K562 (cell line): ENCODE results near the gene PHLDB2. TPM values are rescaled to one million over a fixed set of nuclear protein-coding genes. Genes with fewer than 3 reads are reported as not detected.

Source experiments
- E2F6 ChIP-seq, 2 experiments: IDR thresholded peaks; 2 replicates each; pipeline ENCODE4 v1.6.1; 2011; ENCODE audit warnings: borderline replicate concordance in 1 of 2, control low read depth in 1 of 2, low read depth in 1 of 2, low read length in 1 of 2, mild to moderate bottlenecking in 1 of 2, mixed read lengths in 1 of 2, moderate library complexity in 1 of 2; ENCODE audit not compliant: insufficient read depth in 1 of 2, insufficient read length in 1 of 2, poor library complexity in 1 of 2, severe bottlenecking in 1 of 2; ENCODE audit errors: extremely low read depth in 1 of 2
- EP400 ChIP-seq: fragments of 450-650 bp; IDR thresholded peaks from 2 replicates; pipeline ENCODE4 v1.6.1; 2017; ENCODE audit warnings: antibody characterized with exemption, mild to moderate bottlenecking, moderate library complexity
- FOXM1 ChIP-seq, 2 experiments: fragments of 450-650 bp in 1 of 2; sonication (generic) in 1 of 2; formaldehyde crosslinking in 1 of 2; IDR thresholded peaks; 2 replicates each; pipeline versions ENCODE4 v1.6.1 to v1.9.0; 2017 to 2022; ENCODE audit warnings: low read depth in 2 of 2, mild to moderate bottlenecking in 2 of 2, missing genetic modification reagents in 1 of 2, moderate library complexity in 1 of 2
- HDAC1 ChIP-seq, 2 experiments: fragments of 450-650 bp; IDR thresholded peaks; 2 replicates each; pipeline ENCODE4 v1.6.1; 2016 to 2017; ENCODE audit warnings: inconsistent platforms in 1 of 2, mild to moderate bottlenecking in 1 of 2, moderate library complexity in 1 of 2
- HDAC3 ChIP-seq: fragments of 450-650 bp; IDR thresholded peaks from 2 replicates; pipeline ENCODE4 v1.6.1; 2018; ENCODE audit warnings: borderline replicate concordance, mild to moderate bottlenecking, moderate library complexity; ENCODE audit not compliant: partially characterized antibody
- HNRNPH1 ChIP-seq: fragments of 200-400 bp; formaldehyde crosslinking; optimal IDR thresholded peaks from 2 replicates; pipeline ENCODE3; 2017; ENCODE audit warnings: low read depth, mild to moderate bottlenecking, low read length, moderate library complexity
- MAFF ChIP-seq: IDR thresholded peaks from 2 replicates; pipeline ENCODE4 v1.6.1; 2012; ENCODE audit warnings: low read length, improper control_type of control experiment
- MTA3 ChIP-seq: fragments of 450-650 bp; formaldehyde crosslinking; IDR thresholded peaks from 2 replicates; pipeline ENCODE4 v1.6.1; 2017; ENCODE audit warnings: mild to moderate bottlenecking, borderline replicate concordance
- MXD1 ChIP-seq: fragments of 250-450 bp; sonication (Bioruptor Pico); IDR thresholded peaks from 2 replicates; pipeline ENCODE4 v1.8.0; 2021; ENCODE audit warnings: borderline replicate concordance, mild to moderate bottlenecking, moderate library complexity; ENCODE audit not compliant: poor library complexity, severe bottlenecking
- MXI1 ChIP-seq: IDR thresholded peaks from 2 replicates; pipeline ENCODE4 v1.6.1; 2011; ENCODE audit warnings: low read depth, mild to moderate bottlenecking, improper control_type of control experiment, low read length
- PHF8 ChIP-seq: fragments of 200-600 bp; sonication (generic); IDR thresholded peaks from 2 replicates; pipeline ENCODE4 v1.6.1; 2012; ENCODE audit warnings: mixed run types, mild to moderate bottlenecking, inconsistent platforms, low read length, moderate library complexity, borderline replicate concordance
- RB1 ChIP-seq: fragments of 450-650 bp; IDR thresholded peaks from 2 replicates; pipeline ENCODE4 v1.6.1; 2017; ENCODE audit warnings: low read depth, mild to moderate bottlenecking
- SAFB ChIP-seq: fragments of 200-400 bp; formaldehyde crosslinking; IDR thresholded peaks from 2 replicates; pipeline ENCODE4 v1.6.1; 2017; ENCODE audit warnings: low read depth, low read length, borderline replicate concordance
- TAF1 ChIP-seq: IDR thresholded peaks from 2 replicates; pipeline ENCODE4 v1.6.1; 2011; ENCODE audit warnings: mild to moderate bottlenecking, low read length, moderate library complexity; ENCODE audit not compliant: insufficient read depth, control insufficient read depth, severe bottlenecking; ENCODE audit errors: extremely low read depth
- TBP ChIP-seq: optimal IDR thresholded peaks from 2 replicates; pipeline ENCODE3; 2011; ENCODE audit warnings: low read depth, low read length, improper control_type of control experiment
- TEAD4 ChIP-seq, 2 experiments: sonication (generic) in 1 of 2; formaldehyde crosslinking in 1 of 2; IDR thresholded peaks; 2 replicates each; pipeline versions ENCODE4 v1.6.1 to v1.8.0; 2012 to 2022; ENCODE audit warnings: borderline replicate concordance in 1 of 2, inconsistent platforms in 1 of 2, low read length in 1 of 2, mild to moderate bottlenecking in 1 of 2, missing genetic modification reagents in 1 of 2
- XRCC4 ChIP-seq: IDR thresholded peaks from one replicate; pipeline ENCODE4 v1.6.1; 2011; ENCODE audit not compliant: insufficient read depth, insufficient read length; ENCODE audit errors: extremely low read depth
- ZBTB2 ChIP-seq: fragments of 450-650 bp; IDR thresholded peaks from 2 replicates; pipeline ENCODE4 v1.6.1; 2016; ENCODE audit warnings: antibody characterized with exemption
- ZFP30 ChIP-seq: fragments of 250-450 bp; sonication (Bioruptor Pico); IDR thresholded peaks from 2 replicates; pipeline ENCODE4 v1.8.0; 2022; ENCODE audit warnings: moderate library complexity, mild to moderate bottlenecking, inconsistent platforms, borderline replicate concordance
- ZNF24 ChIP-seq: fragments of 450-650 bp; IDR thresholded peaks from 2 replicates; pipeline ENCODE4 v1.6.1; 2016
- ZNF444 ChIP-seq: fragments of 250-450 bp; sonication (Bioruptor Pico); IDR thresholded peaks from 2 replicates; pipeline ENCODE4 v1.4.0; 2020; ENCODE audit warnings: mild to moderate bottlenecking, moderate library complexity
- polyA plus RNA-seq, 8 experiments: library from polyadenylated mRNA; depleted of rRNA in 4 of 8; stranded (reverse) in 5 of 8; unstranded in 3 of 8; fragments of >200 nt; fragmentation: Nextera tagmentation in 2 of 8; fragmentation: Illumina TruSeq in 1 of 8; extraction: Ambion mirVana in 2 of 8; extraction: Trizol in 1 of 8; gene quantifications; 2 replicates each; pipeline versions ENCODE4 v1.2.1 to v1.2.3, GENCODE V29; 2011 to 2014; ENCODE audit warnings: inconsistent platforms in 1 of 8, missing spikeins in 1 of 8
- total RNA-seq, 7 experiments: library from RNA; depleted of rRNA in 6 of 7; stranded (reverse); fragments of >200 nt in 6 of 7; fragmentation: Illumina TruSeq in 2 of 7; extraction: Trizol in 2 of 7; gene quantifications; 2 replicates each; pipeline versions ENCODE4 v1.2.1 to v1.2.3, GENCODE V29; 2011 to 2021; ENCODE audit warnings: low replicate concordance in 1 of 7

Gene PHLDB2
- total and polyA plus RNA-seq, 9 of the 15 experiments (the other 6 are each of a cell fraction or from before 2014, with no cell fraction given): 0.04 TPM; not detected in 8

- TF ChIP-seq RB1 (peak; percentile 70; the same call in 1 of the 2 replicates), ZFP30 (CRISPR knock-in tag) (no peak), SAFB (0 out of 2 replicates have a peak, but pooled peaks have one; percentile 27), MXD1 (CRISPR knock-in tag) (no peak), XRCC4 (no peak), ZNF444 (CRISPR knock-in tag) (no peak), ZNF24 (peak; percentile 68; the same call in 1 of the 2 replicates), TEAD4 (IDR thresholded peaks at IDR 0.05; ENCODE audit: low read length) (no peak), TEAD4 (CRISPR knock-in tag; IDR thresholded peaks at IDR 0.05; ENCODE audit: borderline replicate concordance) (no peak), HNRNPH1 (no peak), TAF1 (peak; percentile 46), ZBTB2 (peak; percentile 95), PHF8 (peak; percentile 91), HDAC3 (peak; percentile 49), E2F6 (IDR thresholded peaks at IDR 0.05; ENCODE audit: borderline replicate concordance in 1 of 2, extremely low read depth in 1 of 2, insufficient read depth in 1 of 2, insufficient read length in 1 of 2, low read depth in 1 of 2, low read length in 1 of 2, poor library complexity in 1 of 2, severe bottlenecking in 1 of 2) (peak; percentile 64 to 65), TBP (peak; percentile 74), MXI1 (no peak), EP400 (peak; percentile 69), HDAC1 (IDR thresholded peaks at IDR 0.05) (peak in 1 of 2 experiments; percentile 15; a peak in 1 of 4 replicates), MAFF (no peak), MTA3 (peak; percentile 39; the same call in 1 of the 2 replicates), FOXM1 (IDR thresholded peaks at IDR 0.05; ENCODE audit: low read depth) (no peak; the same call in 1 of the 2 replicates), FOXM1 (CRISPR knock-in tag; IDR thresholded peaks at IDR 0.05; ENCODE audit: low read depth) (no peak)
These were observed 119.7 kb downstream of the PHLDB2 start, which contains the start of gene ABHD10 (continued) for GRCh38 chr3:111978583-111979433.
